Thyroid gland (tissue), 4 donors: ENCODE results near the gene GPR15LG.

Source experiments
- CTCF ChIP-seq, 6 experiments: fragments of 200-600 bp in 3 of 6; fragments of 450-650 bp in 3 of 6; sonication (generic) in 3 of 6; IDR thresholded peaks; one replicate each; pipeline ENCODE4 v1.5.1; 2016 to 2019; ENCODE audit warnings: antibody characterized with exemption in 6 of 6, mild to moderate bottlenecking in 2 of 6, inconsistent platforms in 1 of 6, moderate library complexity in 1 of 6
- POLR2A ChIP-seq, 2 donors: fragments of 450-650 bp; IDR thresholded peaks; one replicate each; pipeline ENCODE4 v1.6.1; 2017; ENCODE audit warnings: antibody characterized with exemption in 2 of 2, mild to moderate bottlenecking in 2 of 2, moderate library complexity in 1 of 2

DNA sequence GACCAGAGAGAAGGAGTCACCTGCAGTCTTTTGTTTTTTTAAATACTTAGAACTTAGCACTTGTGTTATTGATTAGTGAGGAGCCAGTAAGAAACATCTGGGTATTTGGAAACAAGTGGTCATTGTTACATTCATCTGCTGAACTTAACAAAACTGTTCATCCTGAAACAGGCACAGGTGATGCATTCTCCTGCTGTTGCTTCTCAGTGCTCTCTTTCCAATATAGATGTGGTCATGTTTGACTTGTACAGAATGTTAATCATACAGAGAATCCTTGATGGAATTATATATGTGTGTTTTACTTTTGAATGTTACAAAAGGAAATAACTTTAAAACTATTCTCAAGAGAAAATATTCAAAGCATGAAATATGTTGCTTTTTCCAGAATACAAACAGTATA, 20.8 kb upstream of the GPR15LG start:
- TF ChIP-seq POLR2A (IDR thresholded peaks at IDR 0.05) (no peak), CTCF (IDR thresholded peaks at IDR 0.05) (no peak)
